IMR-90 (cell line): ENCODE measurements around the gene GABRB1. TPM values are rescaled to one million over a fixed set of nuclear protein-coding genes. Genes with fewer than 3 reads are reported as not detected.

Source experiments
- ATAC-seq: fragments of 200-7000 bp; cut with Tn5 transposase; 2 replicates; pipeline ENCODE4 v1.9.1; 2020; ENCODE audit warnings: low read depth, mild to moderate bottlenecking, moderate library complexity
- BruUV-seq: library from RNA; stranded (reverse); fragments of 400-500 nt; replicated peaks from 2 replicates; lab custom pipeline; 2021; lab: Mats Ljungman, UMichigan
- CTCF ChIA-PET: fragments of 300-600 bp; formaldehyde crosslinking; extraction: SDS; loops from one replicate; lab custom pipeline; 2021; ENCODE audit warnings: antibody characterized with exemption; lab: Yijun Ruan, JAX
- POLR2A ChIA-PET: fragments of 300-600 bp; sonication (Branson Sonifier 250); formaldehyde crosslinking; loops from one replicate; lab custom pipeline; 2022; ENCODE audit warnings: antibody characterized with exemption; ENCODE audit not compliant: unreplicated experiment; lab: Charles Lee
- DNase-seq: peaks from one replicate; pipeline ENCODE4 v3.0.0; 2013
- H2AFZ ChIP-seq: replicated peaks from 2 replicates; pipeline ENCODE3; 2013; ENCODE audit warnings: low read length, mild to moderate bottlenecking; ENCODE audit not compliant: poor library complexity
- H2AK5ac ChIP-seq: 2 replicates; pipeline ENCODE4 v1.6.1; 2013; ENCODE audit warnings: low read depth, low read length, inconsistent platforms
- H2AK9ac ChIP-seq: replicated peaks from 2 replicates; pipeline ENCODE3; 2013; ENCODE audit warnings: mild to moderate bottlenecking, low read depth, low read length, moderate library complexity; ENCODE audit not compliant: poor library complexity
- H2BK120ac ChIP-seq: 2 replicates; pipeline ENCODE4 v1.6.1; 2013; ENCODE audit warnings: low read depth, low read length, inconsistent platforms
- H2BK15ac ChIP-seq: 3 replicates; pipeline ENCODE4 v1.6.1; 2013; ENCODE audit warnings: low read depth, low read length, inconsistent platforms
- H2BK20ac ChIP-seq: 2 replicates; pipeline ENCODE4 v1.6.1; 2013; ENCODE audit warnings: low read depth, mild to moderate bottlenecking, inconsistent platforms, low read length, moderate library complexity
- H2BK5ac ChIP-seq: 2 replicates; pipeline ENCODE4 v1.6.1; 2013; ENCODE audit warnings: mild to moderate bottlenecking, low read depth, low read length, inconsistent platforms; ENCODE audit not compliant: poor library complexity, severe bottlenecking
- H3K14ac ChIP-seq: replicated peaks from 2 replicates; pipeline ENCODE4 v1.6.1; 2013; ENCODE audit warnings: low read depth, low read length, inconsistent platforms
- H3K18ac ChIP-seq: 2 replicates; pipeline ENCODE4 v1.6.1; 2013; ENCODE audit warnings: low read depth, low read length, control low read depth
- H3K23ac ChIP-seq: 2 replicates; pipeline ENCODE4 v1.6.1; 2013; ENCODE audit warnings: low read depth, low read length, inconsistent platforms
- H3K27ac ChIP-seq: 2 replicates; pipeline ENCODE4 v1.5.1; 2013; ENCODE audit warnings: mild to moderate bottlenecking, control low read depth, low read length; ENCODE audit not compliant: insufficient read depth
- H3K27me3 ChIP-seq: 2 replicates; pipeline ENCODE4 v1.6.1; 2013; ENCODE audit warnings: low read length; ENCODE audit not compliant: control insufficient read depth, insufficient read depth
- H3K36me3 ChIP-seq: 2 replicates; pipeline ENCODE4 v1.6.1; 2013; ENCODE audit warnings: low read length, mixed read lengths; ENCODE audit not compliant: control insufficient read depth, insufficient read depth
- H3K4ac ChIP-seq: 2 replicates; pipeline ENCODE4 v1.6.1; 2013; ENCODE audit warnings: low read depth, low read length, inconsistent platforms
- H3K4me1 ChIP-seq: 2 replicates; pipeline ENCODE4 v1.6.1; 2013; ENCODE audit warnings: low read length, mixed read lengths; ENCODE audit not compliant: control insufficient read depth, insufficient read depth
- H3K4me2 ChIP-seq: 2 replicates; pipeline ENCODE4 v1.6.1; 2013; ENCODE audit warnings: low read depth, mild to moderate bottlenecking, control low read depth, low read length, moderate library complexity
- H3K4me3 ChIP-seq: 2 replicates; pipeline ENCODE4 v1.5.1; 2013; ENCODE audit warnings: low read depth, mild to moderate bottlenecking, control low read depth, low read length, moderate library complexity; ENCODE audit not compliant: insufficient read depth
- H3K56ac ChIP-seq: 2 replicates; pipeline ENCODE4 v1.6.1; 2013; ENCODE audit warnings: low read length, inconsistent platforms; ENCODE audit not compliant: insufficient read depth; ENCODE audit errors: extremely low read depth
- H3K79me1 ChIP-seq, 2 experiments: 2 replicates each; pipeline ENCODE4 v1.6.1; 2013; ENCODE audit warnings: low read length in 2 of 2, inconsistent platforms in 1 of 2, low read depth in 1 of 2
- H3K9ac ChIP-seq: 2 replicates; pipeline ENCODE4 v1.6.1; 2013; ENCODE audit warnings: low read depth, low read length, control low read depth
- H3K9me1 ChIP-seq: 2 replicates; pipeline ENCODE4 v1.6.1; 2013; ENCODE audit warnings: low read length, inconsistent platforms; ENCODE audit not compliant: insufficient read depth
- H3K9me3 ChIP-seq: 2 replicates; pipeline ENCODE4 v1.6.1; 2013; ENCODE audit warnings: low read length; ENCODE audit not compliant: control insufficient read depth, insufficient read depth
- H4K20me1 ChIP-seq: 2 replicates; pipeline ENCODE4 v1.6.1; 2013; ENCODE audit warnings: low read length, inconsistent platforms; ENCODE audit not compliant: insufficient read depth
- H4K5ac ChIP-seq: 2 replicates; pipeline ENCODE4 v1.6.1; 2013; ENCODE audit warnings: mild to moderate bottlenecking, low read depth, low read length, control low read depth
- H4K8ac ChIP-seq, 2 experiments: 2 replicates each; pipeline ENCODE4 v1.6.1; 2013; ENCODE audit warnings: low read depth in 2 of 2, low read length in 2 of 2, control low read depth in 1 of 2, inconsistent platforms in 1 of 2
- H4K91ac ChIP-seq: 2 replicates; pipeline ENCODE4 v1.6.1; 2013; ENCODE audit warnings: low read depth, low read length, inconsistent platforms; ENCODE audit not compliant: insufficient read depth
- CEBPB ChIP-seq: IDR thresholded peaks from 2 replicates; pipeline ENCODE4 v1.6.1; 2012; ENCODE audit warnings: low read depth, low read length, improper control_type of control experiment
- CHD1 ChIP-seq: IDR thresholded peaks from 2 replicates; pipeline ENCODE4 v1.6.1; 2012; ENCODE audit warnings: low read depth, low read length, improper control_type of control experiment
- MAFK ChIP-seq: IDR thresholded peaks from 2 replicates; pipeline ENCODE4 v1.6.1; 2012; ENCODE audit warnings: low read depth, low read length, improper control_type of control experiment
- MXI1 ChIP-seq: IDR thresholded peaks from 2 replicates; pipeline ENCODE4 v1.6.1; 2012; ENCODE audit warnings: low read depth, mild to moderate bottlenecking, low read length, moderate library complexity, borderline replicate concordance
- POLR2A ChIP-seq: IDR thresholded peaks from 2 replicates; pipeline ENCODE4 v1.6.1; 2012; ENCODE audit warnings: mild to moderate bottlenecking, low read depth, low read length
- RAD21 ChIP-seq: IDR thresholded peaks from 2 replicates; pipeline ENCODE4 v1.6.1; 2012; ENCODE audit warnings: low read length, improper control_type of control experiment
- RCOR1 ChIP-seq: IDR thresholded peaks from 2 replicates; pipeline ENCODE4 v1.6.1; 2012; ENCODE audit warnings: mild to moderate bottlenecking, low read length, improper control_type of control experiment; ENCODE audit not compliant: insufficient replicate concordance
- RFX5 ChIP-seq: IDR thresholded peaks from 2 replicates; pipeline ENCODE4 v1.8.0; 2012; ENCODE audit warnings: low read depth, mild to moderate bottlenecking, low read length, moderate library complexity
- WGBS, 2 experiments: methylation state at CpG; one replicate each; pipeline versions ENCODE4 v1.1.5 to v1.1.7; 2013; ENCODE audit warnings: missing lambda C conversion rate in 2 of 2; ENCODE audit not compliant: insufficient read length in 1 of 2; ENCODE audit errors: extremely low coverage in 2 of 2; 5-methylcytosine and 5-hydroxymethylcytosine counted together
- dilution Hi-C: fragments of 300-500 bp; cut with HindIII; formaldehyde crosslinking; loops from one replicate; pipeline ENCODE4 v1.14.3; 2018; ENCODE audit warnings: low sequenced_read_pairs; ENCODE audit not compliant: unreplicated experiment
- in situ Hi-C: fragments of 300-500 bp; cut with MboI; formaldehyde crosslinking; loops from 3 replicates; pipeline ENCODE4 v1.14.3; 2019; ENCODE audit warnings: low sequenced_read_pairs, inconsistent platforms, mixed read lengths
- intact Hi-C: fragments of 100-400 bp; cut with micrococcal nuclease; formaldehyde crosslinking; loops from 2 replicates; pipeline ENCODE4 v1.10.0; 2022
- polyA plus RNA-seq, 3 experiments: library from polyadenylated mRNA; depleted of rRNA; stranded (reverse); fragments of >200 nt; gene quantifications; 2 replicates each; pipeline ENCODE4 v1.2.3, GENCODE V29; 2012; ENCODE audit warnings: low replicate concordance in 1 of 3
- total RNA-seq: library from RNA; depleted of rRNA; stranded (reverse); fragments of >200 nt; gene quantifications from 2 replicates; pipeline ENCODE4 v1.2.3, GENCODE V29; 2012

GABRB1 gene
- total and polyA plus RNA-seq, 2 of the 4 experiments (the other 2 are of a cell fraction), result 4.7 to 16.1 TPM

GRCh38 chr4:47217884-47218283 is 186.5 kb downstream of the GABRB1 start:
- TF ChIP-seq CHD1, result no peak
- no peak for TF ChIP-seq MAFK
- TF ChIP-seq MXI1, result no peak
- TF ChIP-seq CEBPB, result no peak
- no peak for TF ChIP-seq POLR2A
- no peak for TF ChIP-seq RFX5
- TF ChIP-seq RAD21, result no peak
- TF ChIP-seq RCOR1, result no peak
- H3K14ac ChIP-seq, result 0 out of 2 replicates have a peak overlapping the region, but pooled peaks have one; percentile 22
- H4K91ac ChIP-seq, result no peak overlapping the region
- H2BK5ac ChIP-seq, result peak overlapping the region; percentile 40
- H2AK9ac ChIP-seq, result no peak overlapping the region
- H3K27ac ChIP-seq, result no peak overlapping the region
- intact Hi-C loops, result loop anchor here (10.0 kb wide), 1 partner anchor 373 kb away; no protein-coding TSS in a partner anchor
- peaks cover 5% of the 10 kb centered on the region; the same call in 1 of the 2 replicates for H3K9me1 ChIP-seq
- H3K4me1 ChIP-seq, result peaks cover 7% of the 10 kb centered on the region; the same call in 1 of the 2 replicates
- no CpG with 5 or more reads among the region's 1 CpG for WGBS, 2 experiments
- ATAC-seq (no peak), DNase-seq (no peak)
- H4K8ac ChIP-seq, result no peak overlapping the region
- no peak overlapping the region for H2BK15ac ChIP-seq
- no peak overlapping the region for H3K18ac ChIP-seq
- H3K9me3 ChIP-seq, result no peaks in the 10 kb centered on the region
- H3K4ac ChIP-seq, result no peak overlapping the region
- H2BK120ac ChIP-seq, result 0 out of 2 replicates have a peak overlapping the region, but pooled peaks have one; percentile 5
- H3K27me3 ChIP-seq, result no peaks in the 10 kb centered on the region
- BruUV-seq, result no TSS peak
- CTCF ChIA-PET, result no interaction called here
- no peak overlapping the region for H3K9ac ChIP-seq
- no peaks in the 10 kb centered on the region for H3K36me3 ChIP-seq
- H2AK5ac ChIP-seq, result no peak overlapping the region
- H3K4me2 ChIP-seq, result no peak overlapping the region
- H3K56ac ChIP-seq, result no peak overlapping the region
- no peak overlapping the region for H2BK20ac ChIP-seq
- H2AFZ ChIP-seq, result no peak overlapping the region
- no peak overlapping the region for H4K5ac ChIP-seq
- POLR2A ChIA-PET, result no interaction called here
- dilution Hi-C loops, result no loop called here
- no peak overlapping the region for H3K23ac ChIP-seq
- H3K79me1 ChIP-seq, result peaks cover 0 to 8% of the 10 kb centered on the region in 2 experiments; a peak in 1 of 4 replicates
- H4K20me1 ChIP-seq, result no peaks in the 10 kb centered on the region
- in situ Hi-C loops, result no loop called here
- no peak overlapping the region for H3K4me3 ChIP-seq
